Stimulated activated CD4-positive, alpha-beta T cell treated with anti-CD3 and anti-CD28 coated beads, Interleukin-4, amount 100 ng/mL, for 4 hours (primary cell): ENCODE results near the gene ATM.
"Not testable (repeated sequence)": the region's sequence is repeated elsewhere in the genome, so short reads cannot be mapped to it uniquely, and the experiment has no call there.

Source experiments
- DNase-seq, 2 experiments: peaks; one replicate each; pipeline ENCODE4 v3.0.0-alpha.2; 2020

Gene ATM

GRCh38 chr11:108221371-108221770, 1.5 kb upstream of the ATM start:
- no peak for DNase-seq

DNA sequence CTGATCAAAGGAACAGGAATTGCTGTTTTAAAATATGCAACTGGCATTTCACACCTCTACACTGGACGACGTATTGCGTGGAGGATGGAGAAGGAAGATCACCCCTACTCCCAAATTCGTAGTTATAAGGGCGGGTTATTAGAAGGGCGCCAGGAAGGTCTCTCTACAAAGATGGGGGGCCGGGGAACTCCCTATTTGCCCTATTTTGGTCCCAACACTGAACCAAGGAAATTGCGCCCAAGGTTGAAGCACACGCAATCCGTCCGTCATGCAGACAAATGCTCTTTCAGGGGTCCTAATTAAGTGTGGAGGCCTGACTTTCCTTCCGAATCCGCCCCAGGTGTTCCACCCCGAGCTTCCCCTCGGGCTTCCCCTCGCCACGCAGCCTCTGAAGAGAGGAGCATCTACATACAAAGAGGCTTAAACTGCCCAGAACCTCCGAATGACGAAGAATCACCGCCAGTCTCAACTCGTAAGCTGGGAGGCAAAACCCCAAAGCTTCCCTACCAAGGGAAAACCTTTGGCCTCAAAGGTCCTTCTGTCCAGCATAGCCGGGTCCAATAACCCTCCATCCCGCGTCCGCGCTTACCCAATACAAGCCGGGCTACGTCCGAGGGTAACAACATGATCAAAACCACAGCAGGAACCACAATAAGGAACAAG, 825 bp upstream of the ATM start:
- peak in 1 of 2 experiments; percentile 20 for DNase-seq

DNA sequence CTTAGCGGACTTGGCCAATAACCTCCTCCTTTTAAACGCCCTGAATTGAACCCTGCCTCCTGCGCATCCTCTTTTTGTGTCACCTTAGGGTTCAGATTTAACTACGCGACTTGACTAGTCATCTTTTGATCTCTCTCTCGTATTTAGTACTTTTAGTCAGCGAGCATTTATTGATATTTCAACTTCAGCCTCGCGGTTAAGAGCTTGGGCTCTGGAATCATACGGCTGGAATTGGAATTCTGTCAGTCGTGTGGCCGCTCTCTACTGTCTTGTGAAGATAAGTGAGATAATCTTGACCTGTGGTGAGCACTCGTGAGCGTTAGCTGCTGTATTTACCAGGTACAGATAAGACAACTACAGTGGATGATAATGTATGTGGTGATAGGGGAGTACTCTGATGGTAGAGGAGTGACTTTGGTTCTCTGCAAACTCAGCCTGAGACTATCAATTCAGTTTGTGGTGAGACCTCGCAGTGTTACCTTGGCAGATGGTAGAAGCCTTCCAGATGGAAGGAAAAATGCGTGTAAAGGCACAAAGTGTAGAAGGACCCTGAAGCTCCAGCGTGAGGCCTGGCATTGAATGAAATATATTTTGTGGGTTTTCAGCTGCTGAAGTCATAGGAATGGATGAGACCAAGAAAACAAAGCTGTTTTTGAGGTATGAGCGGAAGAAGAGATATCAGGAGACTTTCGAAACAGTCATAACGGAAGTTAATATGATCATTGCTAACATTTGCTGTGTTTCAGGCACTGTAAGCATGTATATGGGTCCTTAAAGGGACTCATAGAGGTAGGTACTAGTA, 682 bp downstream of the ATM start:
- DNase-seq: peak in 1 of 2 experiments; percentile 44

DNA sequence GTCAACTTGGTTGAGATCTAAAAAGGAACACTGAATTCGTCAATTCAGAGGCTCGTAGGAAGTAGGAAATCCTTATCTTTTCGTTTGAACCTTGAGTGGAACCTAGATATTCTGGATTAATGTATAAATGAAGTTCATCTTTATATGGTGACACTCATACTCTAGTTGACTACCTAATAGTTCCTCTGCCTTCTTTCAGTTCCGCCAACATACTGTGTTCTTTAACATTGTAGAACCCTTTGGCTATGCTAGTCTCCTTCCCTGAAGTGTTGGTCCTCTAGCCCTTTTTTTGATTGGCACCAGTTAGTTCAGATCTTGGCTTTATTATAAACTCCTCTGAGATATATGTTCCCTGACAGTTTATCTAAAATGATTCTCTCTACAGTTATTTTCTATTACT, 1.5 kb downstream of the ATM start:
- DNase-seq: no peak

DNA sequence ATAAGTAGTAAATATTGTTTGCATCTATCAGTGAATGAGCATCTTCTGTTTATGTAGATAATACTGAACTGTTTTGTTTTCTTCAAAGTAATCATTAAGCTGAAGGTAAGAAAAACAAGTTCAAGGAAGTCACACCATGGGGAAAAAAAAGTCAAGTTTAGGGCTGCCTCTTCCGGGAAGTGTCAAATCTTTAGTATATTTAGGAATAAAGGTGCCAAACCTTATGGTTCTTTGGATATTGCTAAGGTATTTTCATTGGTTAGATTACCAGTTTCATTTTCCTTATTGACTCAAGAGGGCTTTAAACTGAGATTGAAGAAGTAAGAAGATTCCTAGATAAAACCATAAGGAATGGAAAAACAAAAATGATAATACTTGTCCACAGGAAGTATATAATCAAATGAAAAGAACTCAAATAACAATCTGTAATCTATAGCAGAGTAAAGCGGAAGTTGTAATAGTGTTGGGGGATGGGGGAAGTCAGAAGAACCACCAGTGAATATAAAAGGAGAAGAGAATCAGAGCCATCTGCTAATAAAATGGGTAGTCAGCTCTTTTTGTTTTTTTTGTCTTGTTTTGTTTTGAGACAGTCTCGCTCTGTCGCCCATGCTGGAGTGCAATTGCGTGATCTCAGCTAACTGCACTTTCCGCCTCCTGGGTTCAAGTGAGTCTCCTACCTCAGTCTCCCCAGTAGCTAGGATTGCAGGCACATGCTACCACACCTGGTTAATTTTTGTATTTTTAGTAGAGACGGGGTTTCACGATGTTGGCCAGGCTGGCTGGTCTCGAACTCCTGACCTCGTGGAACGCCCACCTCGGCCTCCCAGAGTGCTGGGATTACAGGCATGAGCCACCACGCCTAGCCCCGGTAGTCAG, 2.3 kb downstream of the ATM start:
- peak in 1 of 2 experiments; percentile 14 for DNase-seq

DNA sequence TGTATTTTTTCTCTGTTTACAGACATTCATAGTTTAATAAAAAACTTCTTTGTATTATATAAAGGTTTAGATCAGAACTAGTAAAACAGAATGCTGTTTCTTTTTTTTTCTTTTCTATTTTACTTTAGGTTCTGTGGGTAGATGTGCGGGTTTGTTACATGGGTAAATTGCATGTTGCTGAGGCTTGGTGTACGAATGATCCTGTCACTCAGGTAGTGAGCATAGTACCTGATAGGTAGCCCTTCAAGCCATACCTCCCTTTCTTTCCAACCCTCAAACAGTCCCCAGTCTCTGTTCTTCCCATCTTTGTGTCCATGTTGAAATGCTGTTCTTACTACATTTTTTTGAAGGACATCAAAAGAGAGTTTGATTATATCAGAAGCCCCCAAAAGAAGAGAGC, 3.2 kb downstream of the ATM start:
- DNase-seq: no peak

- DNase-seq: no peak
These were observed 5.4 kb downstream of the ATM start for GRCh38 chr11:108228251-108228650.

GRCh38 chr11:108233277-108233945, 10.5 kb downstream of the ATM start:
- DNase-seq: no peak

DNA sequence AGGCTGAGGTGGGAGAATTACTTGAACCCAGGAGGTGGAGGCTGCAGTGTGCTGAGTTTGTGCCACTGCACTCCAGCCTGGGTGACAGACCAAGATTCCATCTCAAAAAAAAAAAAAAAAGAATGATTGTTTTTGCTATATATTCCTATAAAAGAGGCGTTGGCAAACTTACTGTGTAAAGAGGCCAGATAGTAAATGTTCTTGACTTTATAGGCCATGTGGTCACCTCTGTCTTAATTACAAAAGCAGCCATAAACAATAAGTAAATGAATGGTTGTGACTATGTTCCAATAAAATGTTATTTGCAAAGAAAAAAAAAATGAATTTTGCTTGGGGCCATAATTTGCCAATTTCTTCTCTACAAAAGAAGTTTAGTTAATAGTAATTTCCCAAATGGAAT, 12.3 kb downstream of the ATM start:
- DNase-seq: no peak

GRCh38 chr11:108235633-108236032, 12.8 kb downstream of the ATM start:
- no peak for DNase-seq

- no peak for DNase-seq
These were observed 14.2 kb downstream of the ATM start for GRCh38 chr11:108237058-108237481.

- no peak for DNase-seq
These were observed 16.2 kb downstream of the ATM start for GRCh38 chr11:108239076-108239475.

DNA sequence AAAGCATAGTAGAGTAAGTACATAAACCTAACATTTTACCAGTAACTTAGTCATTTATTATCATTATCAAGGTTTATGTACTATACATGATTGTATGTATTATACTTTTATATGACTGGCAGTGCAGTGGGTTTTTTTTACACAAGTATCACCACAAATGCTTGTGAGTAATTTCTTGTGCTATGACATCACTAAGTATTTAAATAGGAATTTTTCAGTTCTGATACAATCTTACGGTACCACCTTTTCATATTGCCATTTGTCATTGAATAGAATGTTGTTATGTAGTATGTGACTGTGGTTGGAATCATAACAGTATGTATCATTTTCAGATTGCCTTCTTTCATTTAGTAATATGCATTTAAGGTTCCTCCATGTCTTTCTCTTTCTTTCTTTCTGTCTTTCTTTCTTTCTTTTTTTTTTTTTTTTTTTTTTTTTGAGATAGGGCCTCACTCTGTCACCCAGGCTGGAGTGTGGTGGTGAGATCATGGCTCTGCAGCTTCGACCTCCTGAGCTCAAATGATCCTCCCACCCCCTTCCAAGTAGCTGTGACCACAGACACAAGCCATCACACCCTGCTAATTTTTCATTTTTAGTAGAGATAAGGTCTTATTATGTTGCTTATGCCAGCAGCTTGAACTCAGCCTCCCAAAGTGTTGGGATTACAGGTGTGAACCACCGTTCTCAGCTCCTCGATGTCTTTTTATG, 18.6 kb downstream of the ATM start:
- DNase-seq: peak; percentile 22

GRCh38 chr11:108242422-108242821, 19.6 kb downstream of the ATM start:
- DNase-seq: no peak

DNA sequence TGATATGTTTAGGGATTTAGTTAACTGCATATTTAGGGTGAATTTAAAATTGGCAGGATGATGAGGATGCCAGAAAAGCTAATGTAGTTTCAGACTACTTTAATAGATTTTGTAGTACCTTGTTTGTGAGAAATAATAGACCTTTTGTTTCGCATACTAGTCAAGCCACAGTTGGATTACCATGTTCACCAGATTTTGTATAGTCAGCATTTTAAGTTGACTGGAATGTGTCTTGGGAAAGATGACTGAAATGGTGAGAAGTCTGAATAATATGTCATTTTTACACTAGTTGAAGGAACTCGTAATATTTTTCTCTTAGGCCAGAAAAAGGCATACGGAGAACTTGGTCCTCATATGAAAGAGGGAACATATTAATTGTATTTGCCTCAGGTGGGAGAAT, 23.4 kb downstream of the ATM start:
- DNase-seq: no peak

DNA sequence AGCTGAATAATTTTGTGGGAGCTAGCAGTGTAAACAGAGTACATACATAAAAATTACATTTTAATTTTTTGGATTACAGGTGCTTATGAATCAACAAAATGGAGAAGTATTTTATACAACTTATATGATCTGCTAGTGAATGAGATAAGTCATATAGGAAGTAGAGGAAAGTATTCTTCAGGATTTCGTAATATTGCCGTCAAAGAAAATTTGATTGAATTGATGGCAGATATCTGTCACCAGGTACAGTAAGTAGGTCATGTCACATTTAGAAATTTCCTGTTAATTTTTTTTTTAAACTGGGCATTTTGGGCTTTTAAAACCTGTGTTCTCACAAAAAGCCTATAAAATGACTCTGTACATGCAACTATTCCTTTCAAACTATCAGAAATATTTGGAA, 24.0 kb downstream of the ATM start:
- no peak for DNase-seq

- no peak for DNase-seq
These were observed 30.3 kb downstream of the ATM start for GRCh38 chr11:108253176-108253575.

DNA sequence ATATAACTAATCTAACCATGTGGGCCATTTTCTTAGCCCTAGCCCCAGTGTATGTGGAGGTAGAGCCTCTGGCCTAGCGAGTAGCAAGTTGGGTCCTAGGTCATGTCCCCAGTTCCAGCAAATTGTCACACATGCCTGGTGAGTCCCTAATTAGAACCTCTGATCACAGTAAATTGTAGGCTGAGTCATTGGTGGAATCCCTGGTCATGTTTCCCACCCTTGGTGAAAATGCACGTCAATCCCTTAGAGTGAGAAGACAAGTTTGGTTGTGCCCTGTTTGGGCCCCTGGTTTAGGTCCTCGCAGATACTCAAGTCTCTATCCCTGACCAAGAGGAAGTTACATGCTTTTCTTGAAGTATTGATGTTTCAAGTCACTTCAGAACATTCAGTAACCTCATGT, 46.7 kb downstream of the ATM start:
- DNase-seq: no peak

GRCh38 chr11:108276985-108277616, 54.2 kb downstream of the ATM start:
- not testable (repeated sequence) for DNase-seq

GRCh38 chr11:108278546-108278945, 55.7 kb downstream of the ATM start:
- no peak for DNase-seq

DNA sequence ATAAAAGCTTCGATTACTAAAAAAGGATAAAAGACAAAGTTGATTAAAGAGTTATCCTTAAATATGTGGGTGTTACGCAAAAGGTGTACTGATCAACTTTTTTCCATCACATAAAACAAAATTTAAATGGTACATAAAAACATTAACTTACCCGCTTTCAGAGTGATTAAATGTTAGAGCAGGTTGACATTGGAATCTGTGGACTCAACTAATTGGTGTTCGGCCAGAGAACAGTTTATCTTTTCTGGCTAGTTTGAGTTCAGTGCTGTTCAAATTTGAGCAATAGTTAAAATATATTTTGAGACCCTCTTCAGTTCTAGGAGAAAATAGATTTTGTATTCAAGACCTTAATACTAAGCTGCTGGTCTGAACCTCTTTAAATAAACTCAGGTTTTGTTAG, 56.1 kb downstream of the ATM start:
- DNase-seq: no peak

GRCh38 chr11:108286370-108286769, 63.5 kb downstream of the ATM start:
- no peak for DNase-seq
